T47D (cell line): ENCODE data around the gene PHF2.

Experiments used
- DNase-seq, 2 experiments: peaks; one replicate each; pipeline versions ENCODE4 v3.0.0 to v3.0.0-alpha.2; 2011 to 2012; ENCODE audit warnings: low read depth in 1 of 2, low spot score in 1 of 2
- JUND ChIP-seq: IDR thresholded peaks from 2 replicates; pipeline ENCODE4 v1.6.1; 2012; ENCODE audit warnings: low read depth
- in situ Hi-C: cut with HindIII; loops from 2 replicates; pipeline ENCODE4 v1.10.0; 2016; ENCODE audit warnings: low sequenced_read_pairs, low pct_unique_long_range_greater_than_20kb

Gene PHF2

GRCh38 chr9:93652604-93653592 is 76.5 kb downstream of the PHF2 start:
- in situ Hi-C loops: no loop called here

GRCh38 chr9:93653760-93654159 is 77.4 kb downstream of the PHF2 start:
- in situ Hi-C loops: no loop called here
- DNase-seq: no peak
- TF ChIP-seq JUND: no peak

More at GRCh38 chr9:93652604-93653592, 76.5 kb downstream of the PHF2 start:
- no peak for DNase-seq
- TF ChIP-seq JUND: no peak

GRCh38 chr9:93654351-93654961 is 78.1 kb downstream of the PHF2 start:
- no peak for TF ChIP-seq JUND
- in situ Hi-C loops: no loop called here
- no peak for DNase-seq

GRCh38 chr9:93655621-93656425 is 79.4 kb downstream of the PHF2 start:
- DNase-seq: no peak
- no peak for TF ChIP-seq JUND
- in situ Hi-C loops: no loop called here

- in situ Hi-C loops: no loop called here
- DNase-seq: no peak
- no peak for TF ChIP-seq JUND
Measured at GRCh38 chr9:93656426-93657239, 80.2 kb downstream of the PHF2 start.

- in situ Hi-C loops: no loop called here
- TF ChIP-seq JUND: no peak
- DNase-seq: no peak
Measured at GRCh38 chr9:93657331-93658111, 81.1 kb downstream of the PHF2 start.

GRCh38 chr9:93658184-93658925 is 82.0 kb downstream of the PHF2 start:
- DNase-seq: no peak
- in situ Hi-C loops: no loop called here
- TF ChIP-seq JUND: no peak

- in situ Hi-C loops: no loop called here
- DNase-seq: no peak
- no peak for TF ChIP-seq JUND
Measured at GRCh38 chr9:93659044-93659836, 82.9 kb downstream of the PHF2 start.

- in situ Hi-C loops: no loop called here
- DNase-seq: no peak
- TF ChIP-seq JUND: no peak
Measured at GRCh38 chr9:93659837-93660177, 83.4 kb downstream of the PHF2 start.
